Liver (tissue), 9 donors: ENCODE results near the gene ARFRP1. TPM values are rescaled to one million over a fixed set of nuclear protein-coding genes. Genes with fewer than 3 reads are reported as not detected.
A peak's percentile ranks its signal among the peaks of the same experiment; 100 is the strongest.
"Not testable (repeated sequence)": the region's sequence is repeated elsewhere in the genome, so short reads cannot be mapped to it uniquely, and the experiment has no call there.

Experiments
- DNase-seq: peaks from one replicate; pipeline ENCODE4 v3.0.0-alpha.2; 2017; ENCODE audit warnings: low spot score
- H3K27ac ChIP-seq, 2 donors: one replicate each; pipeline ENCODE4 v1.7.0; 2013; ENCODE audit warnings: inconsistent platforms in 2 of 2, low read length in 2 of 2, control low read depth in 1 of 2, low read depth in 1 of 2, mild to moderate bottlenecking in 1 of 2
- H3K27me3 ChIP-seq, 4 donors: one replicate each; pipeline versions ENCODE4 v1.6.1 to v1.7.0; 2013; ENCODE audit warnings: low read length in 3 of 4, inconsistent platforms in 1 of 4, mild to moderate bottlenecking in 1 of 4, moderate library complexity in 1 of 4; ENCODE audit not compliant: control insufficient read depth in 4 of 4, insufficient read depth in 4 of 4
- H3K36me3 ChIP-seq, 4 donors: one replicate each; pipeline versions ENCODE4 v1.6.1 to v1.7.0; 2013; ENCODE audit warnings: low read length in 3 of 4, mild to moderate bottlenecking in 3 of 4, low read depth in 1 of 4, moderate library complexity in 1 of 4; ENCODE audit not compliant: control insufficient read depth in 4 of 4, insufficient read depth in 3 of 4
- H3K4me1 ChIP-seq, 4 donors: one replicate each; pipeline versions ENCODE4 v1.6.1 to v1.7.0; 2013; ENCODE audit warnings: low read length in 3 of 4, mild to moderate bottlenecking in 3 of 4, moderate library complexity in 1 of 4; ENCODE audit not compliant: control insufficient read depth in 4 of 4, insufficient read depth in 4 of 4
- H3K4me3 ChIP-seq, 3 donors: one replicate each; pipeline versions ENCODE4 v1.6.1 to v1.7.0; 2013; ENCODE audit warnings: low read length in 3 of 3, control low read depth in 1 of 3, low read depth in 1 of 3, mild to moderate bottlenecking in 1 of 3
- H3K9ac ChIP-seq, 2 donors: one replicate each; pipeline ENCODE4 v1.7.0; 2013; ENCODE audit warnings: low read length in 2 of 2, mild to moderate bottlenecking in 2 of 2, moderate library complexity in 2 of 2, control low read depth in 1 of 2, low read depth in 1 of 2
- H3K9me3 ChIP-seq, 4 donors: one replicate each; pipeline versions ENCODE4 v1.6.1 to v1.7.0; 2013; ENCODE audit warnings: low read length in 3 of 4; ENCODE audit not compliant: control insufficient read depth in 4 of 4
- ATF3 ChIP-seq: IDR thresholded peaks from 2 replicates; pipeline ENCODE4 v1.6.1; 2016; ENCODE audit warnings: antibody characterized with exemption
- CTCF ChIP-seq: fragments of 150-350 bp; IDR thresholded peaks from 2 replicates; pipeline ENCODE4 v1.5.1; 2017; ENCODE audit warnings: improper control_type of control experiment, low read depth, low read length; ENCODE audit not compliant: missing input control
- EGR1 ChIP-seq, 2 donors: IDR thresholded peaks; 2 replicates each; pipeline ENCODE4 v1.6.1; 2016 to 2018; ENCODE audit warnings: antibody characterized with exemption in 2 of 2, low read depth in 2 of 2
- FOXA1 ChIP-seq: IDR thresholded peaks from 2 replicates; pipeline ENCODE4 v1.6.1; 2016; ENCODE audit warnings: antibody characterized with exemption
- FOXA2 ChIP-seq: IDR thresholded peaks from 2 replicates; pipeline ENCODE4 v1.6.1; 2016; ENCODE audit warnings: antibody characterized with exemption
- GABPA ChIP-seq, 2 donors: IDR thresholded peaks in 1 of 2; conservative IDR thresholded peaks in 1 of 2; 2 replicates each; pipeline ENCODE4 v1.6.1; 2016; ENCODE audit warnings: antibody characterized with exemption in 2 of 2, mild to moderate bottlenecking in 1 of 2, moderate library complexity in 1 of 2
- HNF4A ChIP-seq, 2 donors: conservative IDR thresholded peaks; 2 replicates each; pipeline ENCODE4 v1.6.1; 2016; ENCODE audit warnings: antibody characterized with exemption in 2 of 2, mild to moderate bottlenecking in 2 of 2
- HNF4G ChIP-seq: IDR thresholded peaks from 2 replicates; pipeline ENCODE4 v1.6.1; 2016; ENCODE audit warnings: antibody characterized with exemption
- JUND ChIP-seq, 2 donors: IDR thresholded peaks; 2 replicates each; pipeline ENCODE4 v1.6.1; 2016; ENCODE audit warnings: antibody characterized with exemption in 2 of 2
- MAX ChIP-seq: IDR thresholded peaks from 2 replicates; pipeline ENCODE4 v1.6.1; 2016; ENCODE audit warnings: antibody characterized with exemption
- NR2F2 ChIP-seq: IDR thresholded peaks from 2 replicates; pipeline ENCODE4 v1.6.1; 2016; ENCODE audit warnings: antibody characterized with exemption
- RAD21 ChIP-seq, 2 donors: IDR thresholded peaks; 2 replicates each; pipeline ENCODE4 v1.6.1; 2016; ENCODE audit warnings: antibody characterized with exemption in 2 of 2, mild to moderate bottlenecking in 2 of 2
- REST ChIP-seq: IDR thresholded peaks from 2 replicates; pipeline ENCODE4 v1.6.1; 2016; ENCODE audit warnings: antibody characterized with exemption, mild to moderate bottlenecking
- RXRA ChIP-seq, 2 donors: IDR thresholded peaks; 2 replicates each; pipeline ENCODE4 v1.6.1; 2017 to 2018; ENCODE audit warnings: antibody characterized with exemption in 2 of 2, mild to moderate bottlenecking in 1 of 2
- SP1 ChIP-seq: IDR thresholded peaks from 2 replicates; pipeline ENCODE4 v1.6.1; 2018; ENCODE audit warnings: antibody characterized with exemption, mild to moderate bottlenecking
- TAF1 ChIP-seq: conservative IDR thresholded peaks from 2 replicates; pipeline ENCODE4 v1.6.1; 2016; ENCODE audit warnings: antibody characterized with exemption, mild to moderate bottlenecking
- YY1 ChIP-seq: IDR thresholded peaks from 2 replicates; pipeline ENCODE4 v1.6.1; 2016; ENCODE audit warnings: antibody characterized with exemption, mild to moderate bottlenecking
- ZBTB33 ChIP-seq: IDR thresholded peaks from 2 replicates; pipeline ENCODE4 v1.6.1; 2016; ENCODE audit warnings: antibody characterized with exemption
- WGBS: extraction: QIAGEN DNeasy Blood & Tissue Kit; methylation state at CpG from one replicate; pipeline ENCODE4 v1.1.7; 2013; 5-methylcytosine and 5-hydroxymethylcytosine counted together
- polyA plus RNA-seq, 2 donors: library from polyadenylated mRNA; stranded (reverse) in 1 of 2; unstranded in 1 of 2; fragments of 200-250 nt in 1 of 2; fragments of >200 nt in 1 of 2; fragmentation: Nextera tagmentation in 1 of 2; extraction: Ambion mirVana in 1 of 2; gene quantifications; one replicate each; pipeline versions ENCODE4 v1.2.1 to v1.2.3, GENCODE V29; 2013 to 2015
- total RNA-seq, 2 donors: library from RNA; depleted of rRNA; stranded (reverse); fragments of >200 nt; gene quantifications; one replicate each; pipeline ENCODE4 v1.2.3, GENCODE V29; 2014
- donor health status: healthy.
- donor health status: healthy.
- donor health status: healthy.
- donor health status: healthy.
- donor health status: healthy.

Gene ARFRP1
- total and polyA plus RNA-seq, 4 donors, result 14.2 to 26.9 (median 20.5) TPM

- WGBS, result 91% methylated on average over 10 of the region's 10 CpGs
- H3K36me3 ChIP-seq, result peaks cover 0 to 18% (median 10%) of the 10 kb centered on the region in 4 donors
These were observed 47.6 kb downstream of the ARFRP1 start for GRCh38 chr20:63660174-63660573.

GRCh38 chr20:63659370-63659769 is 48.4 kb downstream of the ARFRP1 start:
- no peak for TF ChIP-seq FOXA2
- no peak for TF ChIP-seq SP1
- no peak for TF ChIP-seq HNF4A (conservative IDR thresholded peaks at IDR 0.05)
- TF ChIP-seq NR2F2, result no peak
- no peak for TF ChIP-seq RAD21 (IDR thresholded peaks at IDR 0.05)
- TF ChIP-seq RXRA (IDR thresholded peaks at IDR 0.05), result no peak
- TF ChIP-seq ZBTB33, result no peak
- TF ChIP-seq GABPA (IDR thresholded peaks at IDR 0.05 in 1 of 2, conservative IDR thresholded peaks at IDR 0.05 in 1 of 2), result no peak
- no peak for TF ChIP-seq ATF3
- TF ChIP-seq REST, result no peak
- TF ChIP-seq TAF1, result no peak
- no peak for TF ChIP-seq HNF4G
- no peak for TF ChIP-seq JUND (IDR thresholded peaks at IDR 0.05)
- no peak for TF ChIP-seq CTCF
- TF ChIP-seq FOXA1, result no peak
- no peak for TF ChIP-seq EGR1 (IDR thresholded peaks at IDR 0.05; ENCODE audit: low read depth in 2 of 2)
- no peak for TF ChIP-seq YY1
- TF ChIP-seq MAX, result no peak
- no peaks in the 10 kb centered on the region for H3K27me3 ChIP-seq
- H3K9me3 ChIP-seq, result no peaks in the 10 kb centered on the region
- H3K4me1 ChIP-seq, result peaks cover 3 to 21% (median 16%) of the 10 kb centered on the region in 4 donors
- 72% methylated on average over 13 of the region's 13 CpGs for WGBS
- H3K36me3 ChIP-seq, result peaks cover 0 to 18% (median 9%) of the 10 kb centered on the region in 4 donors
- H3K9ac ChIP-seq, result peak overlapping the region in 1 of 2 donors; percentile 57
- peak overlapping the region; percentile 63 to 88 (median 81) for H3K4me3 ChIP-seq
- no peak for DNase-seq
- peak overlapping the region in 1 of 2 donors; percentile 90 for H3K27ac ChIP-seq

More at GRCh38 chr20:63660174-63660573, 47.6 kb downstream of the ARFRP1 start:
- DNase-seq, H3K27ac ChIP-seq, H3K9me3 ChIP-seq, H3K4me3 ChIP-seq, H3K27me3 ChIP-seq, H3K9ac ChIP-seq: not testable (repeated sequence)
- peaks cover 3 to 21% (median 16%) of the 10 kb centered on the region in 4 donors for H3K4me1 ChIP-seq
